ENCODE measurements around the gene MYLK.

MYLK gene

DNA sequence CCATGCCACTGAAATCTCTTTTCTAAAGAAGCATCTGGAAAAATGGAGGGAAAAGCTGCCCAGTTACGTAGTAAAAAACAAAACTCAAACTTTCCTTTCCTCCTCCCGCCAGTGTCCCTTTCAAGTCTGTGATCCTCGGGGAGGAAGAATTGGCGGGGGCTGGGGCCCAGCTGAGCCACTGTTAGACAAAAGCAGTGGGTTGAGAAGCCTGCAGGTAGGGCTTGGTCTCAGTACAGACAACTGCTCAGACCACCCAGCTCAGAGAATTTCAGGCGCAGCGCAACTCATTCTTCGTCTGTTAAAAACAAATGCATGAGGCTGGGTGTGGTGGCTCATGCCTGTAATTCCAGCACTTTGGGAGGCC lies 117.1 kb downstream of the MYLK start:
- in situ Hi-C loops (cut with HindIII; ENCODE audit: low pct_ligation_motif_present, low pct_unique_long_range_greater_than_20kb, low sequenced_read_pairs): no loop called here
- no peak for DNase-seq

DNA sequence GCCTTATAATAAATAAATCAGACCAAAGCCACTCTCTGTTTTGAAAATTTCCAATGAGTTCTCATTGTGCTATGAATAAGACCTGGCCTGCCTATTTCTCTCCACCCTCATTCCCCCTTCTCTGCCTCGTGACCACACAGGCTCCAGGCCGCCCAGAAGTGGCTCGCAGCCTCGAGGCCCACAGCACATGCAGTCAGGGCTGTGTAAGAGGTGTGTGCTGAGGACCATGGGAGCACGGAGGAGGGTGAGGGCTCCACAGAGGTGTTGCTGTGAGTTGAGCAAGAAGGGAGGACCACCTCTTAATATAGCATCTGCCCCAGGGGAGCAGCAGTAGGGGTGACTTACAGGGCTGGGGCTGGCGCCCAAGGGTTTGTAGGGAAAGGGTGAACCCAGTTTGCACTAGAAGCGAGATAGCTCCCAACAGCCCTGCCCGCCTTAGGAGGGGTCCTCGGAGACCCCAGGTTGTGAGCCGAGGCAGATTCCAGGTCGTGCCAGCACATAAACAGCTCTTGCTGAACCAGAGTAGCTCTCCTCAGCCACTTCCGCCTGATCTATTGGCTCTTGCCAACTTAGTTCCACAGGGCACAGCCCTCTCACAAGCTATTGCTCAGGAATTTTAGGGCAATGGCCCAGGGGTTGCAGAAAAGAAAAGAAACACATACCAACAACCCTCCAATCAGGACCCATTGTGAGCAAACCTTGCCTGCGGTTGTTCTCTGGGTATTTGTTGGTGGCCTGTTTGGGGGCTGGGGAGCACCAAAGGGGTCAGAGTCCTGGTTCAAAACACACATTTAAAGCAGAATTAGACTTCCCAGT lies 117.7 kb downstream of the MYLK start:
- DNase-seq: no peak
- in situ Hi-C loops (cut with HindIII; ENCODE audit: low pct_ligation_motif_present, low pct_unique_long_range_greater_than_20kb, low sequenced_read_pairs): no loop called here

DNA sequence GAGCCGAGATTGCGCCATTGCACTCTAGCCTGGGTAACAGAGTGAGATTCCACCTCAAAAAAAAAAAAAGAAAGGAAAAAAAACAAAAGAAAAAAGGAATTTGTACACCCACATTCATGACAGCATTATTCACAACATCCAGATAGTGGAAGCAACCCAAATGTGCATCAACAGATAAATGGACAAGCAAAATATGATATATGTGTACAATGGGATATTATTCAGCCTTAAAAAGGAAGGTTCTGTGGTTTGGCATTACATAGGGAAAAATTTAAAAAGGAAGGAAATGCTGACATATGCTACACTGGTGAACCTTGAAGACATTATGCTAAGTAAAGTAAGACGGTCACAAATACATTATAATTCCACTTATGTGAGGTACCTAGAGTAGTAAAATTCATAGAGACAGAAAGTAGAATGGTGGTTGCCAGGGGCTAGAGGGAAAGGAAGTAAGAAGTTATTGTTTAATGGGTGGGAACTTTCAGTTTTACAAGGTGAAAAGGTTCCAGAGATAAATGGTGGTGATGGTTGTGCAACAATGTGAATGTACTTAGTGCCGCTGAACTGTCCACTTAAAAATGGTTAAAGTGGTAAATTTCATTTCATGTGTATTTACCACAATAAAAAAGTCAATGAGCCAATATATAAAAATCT lies 118.5 kb downstream of the MYLK start:
- no peak for DNase-seq
- in situ Hi-C loops (cut with HindIII; ENCODE audit: low pct_ligation_motif_present, low pct_unique_long_range_greater_than_20kb, low sequenced_read_pairs): no loop called here

DNA sequence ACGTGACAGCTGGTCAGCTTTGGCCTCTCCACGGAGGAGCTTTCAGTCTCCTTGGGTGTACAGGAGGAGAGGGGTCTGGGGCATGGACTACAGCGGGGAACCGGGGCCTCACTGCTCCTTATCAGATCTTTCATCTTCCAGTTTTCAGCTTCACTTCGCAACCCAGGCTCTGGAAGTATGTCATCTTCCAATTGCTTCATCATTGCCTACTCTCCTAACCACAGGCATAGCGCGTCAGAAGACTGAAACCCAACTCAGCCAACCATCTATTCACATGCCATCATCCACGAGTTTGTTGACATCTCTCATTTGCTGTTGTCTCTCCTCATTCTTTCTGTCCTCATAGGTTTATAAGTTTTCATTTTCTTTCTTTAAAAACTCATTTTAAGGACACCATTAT lies 119.5 kb downstream of the MYLK start:
- in situ Hi-C loops (cut with HindIII; ENCODE audit: low pct_ligation_motif_present, low pct_unique_long_range_greater_than_20kb, low sequenced_read_pairs): no loop called here
- no peak for DNase-seq

DNA sequence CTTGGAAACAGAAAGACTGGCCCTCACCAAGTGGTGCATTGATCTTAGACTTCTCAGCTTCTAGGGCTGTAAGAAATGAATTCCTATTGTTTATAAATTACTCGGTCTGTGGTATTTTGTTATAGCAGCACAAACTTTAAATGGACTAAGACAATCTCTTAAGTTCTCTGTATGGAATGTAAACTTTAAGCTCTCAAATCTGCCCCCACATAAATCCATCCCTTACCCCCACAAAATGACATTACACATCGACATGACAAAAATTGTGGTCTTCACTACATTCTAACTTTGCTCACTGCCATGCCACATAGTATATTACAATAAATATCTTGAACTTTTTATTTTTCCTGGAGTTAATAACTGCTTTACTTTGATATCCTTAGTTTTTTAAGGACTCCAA lies 121.3 kb downstream of the MYLK start:
- in situ Hi-C loops (cut with HindIII; ENCODE audit: low pct_ligation_motif_present, low pct_unique_long_range_greater_than_20kb, low sequenced_read_pairs): no loop called here
- no peak for DNase-seq

DNA sequence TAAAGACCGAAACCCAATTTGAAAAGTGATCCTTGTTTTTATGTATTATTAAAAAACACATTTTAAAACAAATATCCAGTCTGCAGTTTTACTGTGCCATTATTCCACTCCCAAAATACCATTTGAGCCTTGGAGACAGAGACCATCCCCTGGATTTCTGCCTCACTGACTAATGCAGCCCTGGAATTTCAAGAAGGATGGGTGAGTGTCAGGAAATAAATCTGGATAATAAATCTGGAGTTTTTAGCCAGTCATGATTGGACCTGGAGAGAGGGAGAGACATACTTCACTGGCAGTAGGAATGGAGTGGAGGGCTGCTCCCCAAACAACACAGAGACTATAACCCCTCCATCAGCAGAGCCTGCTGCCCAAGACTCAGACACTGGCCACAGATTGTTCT lies 123.3 kb downstream of the MYLK start:
- in situ Hi-C loops (cut with HindIII; ENCODE audit: low pct_ligation_motif_present, low pct_unique_long_range_greater_than_20kb, low sequenced_read_pairs): no loop called here
- peak; percentile 22 for DNase-seq

DNA sequence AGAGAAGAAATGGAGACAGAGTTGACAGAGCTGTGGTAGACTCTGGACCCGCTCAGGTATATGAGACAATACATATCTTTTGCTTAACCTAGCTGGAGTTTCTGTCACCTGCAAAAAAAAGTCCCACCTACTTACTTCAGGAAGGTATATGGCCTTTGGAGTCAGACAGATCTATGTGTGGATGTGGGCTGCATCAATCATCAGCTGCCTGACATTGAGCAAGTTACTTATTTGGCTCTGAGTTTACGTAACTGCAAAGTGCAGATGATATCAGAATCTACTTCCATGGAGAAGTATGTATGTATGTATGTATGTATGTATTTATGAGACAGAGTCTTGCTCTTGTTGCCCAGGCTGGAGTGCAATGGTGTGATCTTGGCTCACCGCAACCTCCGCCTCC lies 124.3 kb downstream of the MYLK start:
- in situ Hi-C loops (cut with HindIII; ENCODE audit: low pct_ligation_motif_present, low pct_unique_long_range_greater_than_20kb, low sequenced_read_pairs): no loop called here

DNA sequence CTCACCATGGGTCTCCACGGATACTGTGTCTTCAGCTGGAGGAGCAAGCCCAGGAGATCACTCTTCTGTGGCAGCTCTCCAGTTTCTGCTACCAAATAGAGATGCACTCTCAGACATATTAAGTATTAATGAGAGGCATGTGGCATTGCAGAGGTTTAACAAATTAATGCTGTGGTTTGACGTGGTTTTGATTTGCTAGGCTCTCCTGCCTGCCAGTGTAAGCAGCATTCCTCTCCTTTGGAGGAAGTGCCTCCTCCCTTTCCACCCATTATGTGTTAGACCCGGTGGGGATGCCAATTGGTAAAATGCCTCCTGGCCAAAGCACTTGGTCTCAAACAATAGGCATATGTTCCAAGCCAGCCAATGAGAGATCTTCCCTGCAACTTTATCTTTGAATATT lies 124.8 kb downstream of the MYLK start:
- in situ Hi-C loops (cut with HindIII; ENCODE audit: low pct_ligation_motif_present, low pct_unique_long_range_greater_than_20kb, low sequenced_read_pairs): no loop called here
- no peak for DNase-seq

More for the DNA sequence above, 124.3 kb downstream of the MYLK start:
- DNase-seq: no peak

DNA sequence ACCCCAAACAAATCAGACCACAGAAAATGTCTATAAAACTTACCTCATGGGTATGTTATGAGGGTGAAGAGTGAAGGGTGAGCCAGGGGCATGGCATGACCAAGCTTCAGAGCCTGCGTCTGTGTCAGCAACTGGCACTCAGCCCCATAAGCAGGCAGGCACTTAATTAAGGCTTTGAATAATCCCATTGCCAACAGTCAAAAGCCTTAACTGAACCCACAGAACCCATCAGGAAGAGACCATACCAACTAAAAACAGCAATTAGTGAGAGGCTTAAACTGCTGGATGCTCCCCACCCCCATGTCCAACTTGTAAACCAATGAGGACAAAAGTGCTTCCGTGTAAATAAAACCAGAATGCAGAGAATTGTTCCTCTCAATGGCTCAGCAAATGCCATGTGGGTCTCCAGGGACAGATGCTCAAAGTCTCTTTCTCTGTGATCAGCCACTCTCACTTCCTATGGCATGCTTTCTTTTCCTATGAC lies 126.0 kb downstream of the MYLK start:
- in situ Hi-C loops (cut with HindIII; ENCODE audit: low pct_ligation_motif_present, low pct_unique_long_range_greater_than_20kb, low sequenced_read_pairs): no loop called here
- peak; percentile 90 for DNase-seq

DNA sequence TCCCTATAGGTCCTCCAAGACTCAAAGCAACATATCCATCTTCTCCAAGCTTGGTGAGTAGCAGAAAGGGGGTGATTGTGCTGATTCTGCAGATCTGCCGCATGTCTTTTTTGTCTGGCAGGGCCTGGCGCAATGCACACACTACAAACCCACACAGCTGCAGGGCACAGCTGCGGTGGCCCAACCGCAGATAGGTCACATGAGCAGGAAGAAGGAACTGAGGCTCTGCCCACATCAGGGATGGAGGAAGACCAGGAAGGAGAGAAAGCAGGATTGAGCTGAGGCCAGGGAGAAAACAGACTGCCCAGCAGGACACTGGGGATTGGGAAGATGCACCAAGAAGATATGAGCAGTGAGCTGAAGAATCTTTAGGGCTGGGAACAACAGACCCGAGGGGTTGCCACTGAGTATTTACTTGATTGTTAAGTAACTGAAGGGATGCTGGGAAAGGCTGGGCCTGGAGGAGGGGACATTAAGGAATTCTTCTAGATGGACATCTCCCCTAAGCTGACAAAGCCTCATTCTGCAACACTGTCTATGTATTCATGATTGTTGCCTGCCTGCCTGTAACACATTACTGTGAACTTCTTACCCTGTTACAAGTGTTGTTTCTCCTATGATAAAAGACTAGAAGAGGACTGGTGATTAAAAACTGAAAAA lies 126.7 kb downstream of the MYLK start:
- in situ Hi-C loops (cut with HindIII; ENCODE audit: low pct_ligation_motif_present, low pct_unique_long_range_greater_than_20kb, low sequenced_read_pairs): no loop called here
- peak; percentile 85 for DNase-seq

DNA sequence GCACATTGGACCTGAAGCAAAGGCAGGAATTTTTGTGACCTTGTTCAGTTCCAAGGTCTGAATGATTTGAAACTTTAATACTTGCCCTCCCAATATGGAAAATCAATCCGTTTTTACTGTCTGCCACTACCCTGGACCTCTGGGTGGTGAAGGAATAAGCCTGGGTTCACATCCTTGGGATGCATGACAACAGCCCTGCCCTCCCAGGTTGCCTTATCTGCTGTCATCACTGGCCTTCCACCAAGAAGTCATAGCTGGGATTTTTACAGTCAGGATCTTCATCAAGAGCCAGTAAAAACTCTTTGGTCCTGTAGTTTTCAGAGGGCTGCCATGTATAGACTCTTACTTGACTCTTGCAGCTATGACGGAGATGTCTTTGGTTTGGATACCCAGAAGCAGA lies 128.6 kb downstream of the MYLK start:
- in situ Hi-C loops (cut with HindIII; ENCODE audit: low pct_ligation_motif_present, low pct_unique_long_range_greater_than_20kb, low sequenced_read_pairs): no loop called here

DNA sequence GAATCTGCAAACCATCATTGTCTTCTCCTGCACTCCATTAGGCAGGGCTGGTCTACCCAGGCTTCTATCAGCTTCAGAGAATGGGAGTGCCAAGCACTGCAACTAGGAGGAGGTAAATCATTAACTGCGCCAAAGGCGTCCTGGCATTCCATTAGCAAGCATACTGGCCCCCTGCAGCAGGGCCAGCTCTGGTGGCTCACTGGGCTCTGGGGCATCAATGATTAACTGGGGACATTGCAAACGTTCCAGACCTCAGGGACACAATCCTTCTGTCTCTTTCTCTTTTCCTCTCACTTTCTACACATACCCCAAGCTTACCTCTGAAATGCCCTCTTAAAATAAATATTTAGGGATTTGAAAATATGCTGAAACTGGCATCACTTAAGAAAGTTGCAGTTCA lies 129.0 kb downstream of the MYLK start:
- peak; percentile 97 for DNase-seq
- in situ Hi-C loops (cut with HindIII; ENCODE audit: low pct_ligation_motif_present, low pct_unique_long_range_greater_than_20kb, low sequenced_read_pairs): no loop called here

More for the DNA sequence above, 128.6 kb downstream of the MYLK start:
- DNase-seq: no peak

DNA sequence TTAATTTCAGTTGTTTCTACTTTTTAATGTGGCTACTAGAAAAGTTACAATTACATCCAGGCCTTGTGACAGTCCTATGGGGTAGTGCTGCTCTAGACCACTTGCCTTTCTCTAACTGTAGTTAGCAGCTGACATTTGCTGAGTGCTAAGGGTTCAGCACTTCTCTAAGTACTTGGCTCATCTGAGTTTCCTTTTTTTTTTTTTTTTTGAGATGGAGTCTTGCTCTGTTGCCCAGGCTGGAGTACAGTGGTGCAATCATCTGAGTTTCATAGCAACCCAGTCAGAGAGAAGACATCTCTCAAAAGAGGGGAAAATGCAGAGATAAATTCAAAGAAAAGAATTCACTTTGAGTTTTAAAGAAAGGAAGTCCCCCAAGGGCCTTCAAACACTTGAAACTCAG lies 130.8 kb downstream of the MYLK start:
- in situ Hi-C loops (cut with HindIII; ENCODE audit: low pct_ligation_motif_present, low pct_unique_long_range_greater_than_20kb, low sequenced_read_pairs): no loop called here
- no peak for DNase-seq

DNA sequence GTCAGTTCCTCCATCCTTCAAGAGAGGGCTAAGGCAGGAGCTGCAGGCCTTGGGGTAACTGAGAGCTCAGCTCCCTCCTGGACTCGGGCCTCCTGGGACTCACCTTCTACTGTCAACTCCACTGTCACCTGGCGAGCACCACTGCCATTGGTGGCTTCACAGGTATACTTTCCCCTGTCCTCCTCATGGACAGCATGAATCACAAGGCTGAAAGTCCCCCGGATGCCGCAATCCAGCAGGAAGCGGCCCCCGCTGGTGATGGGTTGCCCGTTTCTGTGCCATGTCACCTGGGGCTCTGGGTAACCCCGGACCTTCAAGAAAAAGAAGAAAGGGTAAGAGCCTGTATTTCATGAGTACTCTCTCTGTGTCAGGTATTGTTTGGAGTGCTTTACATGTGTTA lies 131.9 kb downstream of the MYLK start:
- no peak for DNase-seq
- in situ Hi-C loops (cut with HindIII; ENCODE audit: low pct_ligation_motif_present, low pct_unique_long_range_greater_than_20kb, low sequenced_read_pairs): no loop called here

DNA sequence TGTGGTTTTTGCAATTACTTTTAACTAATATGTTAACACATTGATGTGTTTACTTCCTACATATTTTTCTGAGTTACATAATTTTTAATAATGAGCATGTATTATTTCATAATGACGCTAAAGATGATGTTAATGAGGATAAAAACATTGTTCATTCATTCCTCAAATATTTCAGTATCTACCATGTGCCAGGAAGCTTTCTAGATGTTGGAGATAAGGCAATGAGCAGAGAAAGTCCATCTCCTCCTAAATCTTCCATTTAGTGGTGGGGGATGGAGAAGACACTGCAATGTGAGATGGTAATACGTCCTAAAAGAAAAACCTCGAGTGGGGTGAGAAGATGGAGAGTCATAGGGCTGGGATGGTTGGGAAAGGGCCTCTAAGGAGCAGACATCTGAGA lies 132.7 kb downstream of the MYLK start:
- in situ Hi-C loops (cut with HindIII; ENCODE audit: low pct_ligation_motif_present, low pct_unique_long_range_greater_than_20kb, low sequenced_read_pairs): no loop called here
- no peak for DNase-seq

DNA sequence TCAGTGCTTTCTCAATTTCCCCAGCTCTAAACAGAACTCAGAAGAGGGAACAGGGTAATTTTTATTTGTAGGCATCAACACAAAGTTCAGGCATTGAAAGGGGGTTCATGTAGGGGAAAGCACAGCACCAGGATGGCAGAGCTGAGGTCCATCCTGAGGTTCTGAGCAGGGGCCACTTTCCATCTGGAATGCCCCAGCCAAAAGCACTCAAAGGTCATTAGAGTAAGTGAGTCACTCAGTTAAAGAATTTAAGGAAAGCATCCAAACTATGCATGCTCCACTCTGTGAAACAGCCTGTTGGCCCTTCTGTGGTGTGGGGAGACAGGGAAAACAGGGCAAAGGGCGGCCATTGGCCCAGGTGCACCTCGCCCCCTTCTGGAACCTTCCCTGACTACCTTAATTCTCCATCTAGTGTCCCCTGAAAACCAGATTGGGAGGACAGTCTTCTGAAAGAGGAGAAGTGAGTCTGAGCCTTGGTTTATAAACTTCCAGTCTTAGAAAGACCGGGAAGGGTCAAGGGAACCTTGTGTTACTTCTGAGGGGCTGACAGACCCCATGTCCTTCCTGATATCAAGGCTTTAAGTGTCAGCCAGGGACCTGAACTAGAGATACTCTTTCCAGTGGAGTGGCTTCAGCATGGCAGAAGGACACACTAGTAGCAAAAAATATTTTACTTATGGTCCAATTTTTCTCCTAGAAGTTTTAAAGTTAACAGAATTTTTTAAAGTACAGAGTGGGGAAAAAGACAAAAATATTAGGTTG lies 133.3 kb downstream of the MYLK start:
- DNase-seq: peak; percentile 97
- in situ Hi-C loops (cut with HindIII; ENCODE audit: low pct_ligation_motif_present, low pct_unique_long_range_greater_than_20kb, low sequenced_read_pairs): no loop called here

DNA sequence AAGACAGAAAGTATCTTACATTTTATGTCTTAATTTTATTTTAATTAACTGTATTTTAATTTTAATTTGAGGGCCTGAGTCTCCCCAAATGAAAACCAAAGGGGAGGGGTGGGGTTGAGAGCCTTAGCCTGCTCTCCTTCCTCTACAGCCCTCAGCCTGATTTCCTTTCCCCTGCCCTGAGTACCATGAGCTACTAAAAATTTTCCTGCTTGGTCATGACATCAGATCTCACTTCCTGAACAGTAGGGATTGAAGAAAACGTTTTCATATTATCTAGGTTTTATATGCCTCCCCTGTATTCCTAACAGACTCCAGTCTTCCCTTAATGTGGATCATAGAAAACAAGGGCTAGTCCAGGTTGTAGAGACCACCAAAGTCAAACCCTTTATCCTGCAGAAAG lies 133.9 kb downstream of the MYLK start:
- DNase-seq: no peak
- in situ Hi-C loops (cut with HindIII; ENCODE audit: low pct_ligation_motif_present, low pct_unique_long_range_greater_than_20kb, low sequenced_read_pairs): no loop called here

DNA sequence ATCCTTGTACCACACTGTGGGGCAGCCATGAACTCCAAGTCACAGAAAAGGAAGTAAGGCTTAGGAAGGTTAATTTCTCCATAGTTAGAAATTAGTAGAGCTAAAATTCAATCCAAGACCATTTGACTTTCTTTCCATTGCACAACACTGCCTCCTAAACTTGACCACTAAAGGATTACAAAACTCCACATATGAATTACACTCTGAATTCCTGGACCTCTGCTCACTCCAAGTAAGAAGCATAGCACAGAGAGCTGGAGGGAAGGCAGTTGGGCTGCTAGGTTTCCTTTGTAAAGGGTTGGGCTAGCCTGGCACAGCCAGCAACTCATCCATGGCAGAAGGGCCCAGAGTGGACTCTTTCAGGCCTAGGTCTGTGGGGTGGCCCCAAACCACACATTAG lies 134.4 kb downstream of the MYLK start:
- in situ Hi-C loops (cut with HindIII; ENCODE audit: low pct_ligation_motif_present, low pct_unique_long_range_greater_than_20kb, low sequenced_read_pairs): no loop called here
- DNase-seq: no peak

Measured in ACHN (cell line).